ENCODE data around the gene SQSTM1.

Gene SQSTM1

GRCh38 chr5:179878222-179879002, 57.7 kb downstream of the SQSTM1 start:
- Histone ChIP-seq H3K27ac (ENCODE audit: low read depth, low read length) (no peak overlapping the region), H2AFZ (ENCODE audit: low read depth, low read length, severe bottlenecking) (no peak overlapping the region), H3K9ac (ENCODE audit: low read length) (no peak overlapping the region), H3K4me3 (ENCODE audit: insufficient read depth, low read length, poor library complexity, severe bottlenecking) (no peak overlapping the region), H3K36me3 (ENCODE audit: low read length) (peaks cover 5% of the 10 kb centered on the region), H3K27me3 (ENCODE audit: low read length) (no peaks in the 10 kb centered on the region), H3K9me3 (ENCODE audit: insufficient read depth, low read length) (peaks cover 12% of the 10 kb centered on the region; the same call in 1 of the 2 replicates), H3K9me2 (replicated peaks; ENCODE audit: insufficient read depth, low read length) (no peaks in the 10 kb centered on the region), H3K4me2 (ENCODE audit: low read depth, low read length, poor library complexity, severe bottlenecking) (no peak overlapping the region), H3K79me2 (ENCODE audit: insufficient read depth, low read length) (no peaks in the 10 kb centered on the region), H4K20me1 (ENCODE audit: low read depth, low read length) (no peaks in the 10 kb centered on the region), H3F3A (ENCODE audit: insufficient read depth) (no peaks in the 10 kb centered on the region; the same call in 1 of the 2 replicates)
- no peak for TF ChIP-seq CTCF (IDR thresholded peaks at IDR 0.05; ENCODE audit: insufficient read depth, low read length, poor library complexity, severe bottlenecking)
- TF ChIP-seq EZH2phosphoT487 (conservative IDR thresholded peaks at IDR 0.05; ENCODE audit: low read length) = no peak

GRCh38 chr5:179879003-179879689, 58.4 kb downstream of the SQSTM1 start:
- TF ChIP-seq CTCF (IDR thresholded peaks at IDR 0.05; ENCODE audit: insufficient read depth, low read length, poor library complexity, severe bottlenecking) = no peak
- no peak for TF ChIP-seq EZH2phosphoT487 (conservative IDR thresholded peaks at IDR 0.05; ENCODE audit: low read length)
- Histone ChIP-seq H2AFZ (ENCODE audit: low read depth, low read length, severe bottlenecking) (no peak overlapping the region), H3K9me2 (replicated peaks; ENCODE audit: insufficient read depth, low read length) (no peaks in the 10 kb centered on the region), H3K36me3 (ENCODE audit: low read length) (peaks cover 12% of the 10 kb centered on the region), H4K20me1 (ENCODE audit: low read depth, low read length) (no peaks in the 10 kb centered on the region), H3K9ac (ENCODE audit: low read length) (no peak overlapping the region), H3K4me2 (ENCODE audit: low read depth, low read length, poor library complexity, severe bottlenecking) (no peak overlapping the region), H3K79me2 (ENCODE audit: insufficient read depth, low read length) (no peaks in the 10 kb centered on the region), H3K27ac (ENCODE audit: low read depth, low read length) (no peak overlapping the region), H3K27me3 (ENCODE audit: low read length) (no peaks in the 10 kb centered on the region), H3K9me3 (ENCODE audit: insufficient read depth, low read length) (peaks cover 19% of the 10 kb centered on the region; the same call in 1 of the 2 replicates), H3F3A (ENCODE audit: insufficient read depth) (no peaks in the 10 kb centered on the region; the same call in 1 of the 2 replicates), H3K4me3 (ENCODE audit: insufficient read depth, low read length, poor library complexity, severe bottlenecking) (no peak overlapping the region)

GRCh38 chr5:179879690-179880010, 58.9 kb downstream of the SQSTM1 start:
- no peaks in the 10 kb centered on the region for H3K9me2 ChIP-seq (replicated peaks; ENCODE audit: insufficient read depth, low read length)
- peaks cover 22% of the 10 kb centered on the region; the same call in 1 of the 2 replicates for H3K9me3 ChIP-seq (ENCODE audit: insufficient read depth, low read length)
- H3F3A ChIP-seq (ENCODE audit: insufficient read depth) = no peaks in the 10 kb centered on the region; the same call in 1 of the 2 replicates
- no peak for TF ChIP-seq EZH2phosphoT487 (conservative IDR thresholded peaks at IDR 0.05; ENCODE audit: low read length)
- no peaks in the 10 kb centered on the region for H3K79me2 ChIP-seq (ENCODE audit: insufficient read depth, low read length)
- no peak overlapping the region for H2AFZ ChIP-seq (ENCODE audit: low read depth, low read length, severe bottlenecking)
- no peak overlapping the region for H3K9ac ChIP-seq (ENCODE audit: low read length)
- H3K27me3 ChIP-seq (ENCODE audit: low read length) = no peaks in the 10 kb centered on the region
- no peaks in the 10 kb centered on the region for H4K20me1 ChIP-seq (ENCODE audit: low read depth, low read length)
- H3K27ac ChIP-seq (ENCODE audit: low read depth, low read length) = no peak overlapping the region
- no peak overlapping the region for H3K4me3 ChIP-seq (ENCODE audit: insufficient read depth, low read length, poor library complexity, severe bottlenecking)
- no peak overlapping the region for H3K4me2 ChIP-seq (ENCODE audit: low read depth, low read length, poor library complexity, severe bottlenecking)
- peaks cover 17% of the 10 kb centered on the region for H3K36me3 ChIP-seq (ENCODE audit: low read length)
